WERI-Rb-1 (cell line): Measurements from ENCODE around the gene RANBP3.

Experiments used
- DNase-seq: peaks from one replicate; pipeline ENCODE4 v3.0.0-alpha.2; 2020
- H3K27ac ChIP-seq: fragments of 250-450 bp; sonication (Bioruptor Pico); 2 replicates; pipeline ENCODE4 v1.5.1; 2020; ENCODE audit warnings: mild to moderate bottlenecking, moderate library complexity
- H3K27me3 ChIP-seq: fragments of 250-450 bp; sonication (Bioruptor Pico); 2 replicates; pipeline ENCODE4 v1.5.1; 2021; ENCODE audit warnings: mild to moderate bottlenecking, low read depth, moderate library complexity; ENCODE audit not compliant: insufficient read depth, severe bottlenecking
- H3K36me3 ChIP-seq: fragments of 250-450 bp; sonication (Bioruptor Pico); 2 replicates; pipeline ENCODE4 v1.5.1; 2020; ENCODE audit warnings: mild to moderate bottlenecking, moderate library complexity
- H3K4me3 ChIP-seq: 2 replicates; pipeline ENCODE4 v1.5.1; 2011; ENCODE audit warnings: low read depth, mild to moderate bottlenecking, control low read depth, low read length
- H3K9me3 ChIP-seq: fragments of 250-450 bp; sonication (Bioruptor Pico); 2 replicates; pipeline ENCODE4 v1.5.1; 2021; ENCODE audit warnings: mild to moderate bottlenecking, moderate library complexity; ENCODE audit not compliant: severe bottlenecking
- TF ChIP-seq, protein P1 (sequence below): IDR thresholded peaks from 2 replicates; pipeline ENCODE4 v1.5.1; 2011; ENCODE audit warnings: low read depth, mild to moderate bottlenecking, control low read depth, inconsistent platforms, low read length

Gene RANBP3

DNA sequence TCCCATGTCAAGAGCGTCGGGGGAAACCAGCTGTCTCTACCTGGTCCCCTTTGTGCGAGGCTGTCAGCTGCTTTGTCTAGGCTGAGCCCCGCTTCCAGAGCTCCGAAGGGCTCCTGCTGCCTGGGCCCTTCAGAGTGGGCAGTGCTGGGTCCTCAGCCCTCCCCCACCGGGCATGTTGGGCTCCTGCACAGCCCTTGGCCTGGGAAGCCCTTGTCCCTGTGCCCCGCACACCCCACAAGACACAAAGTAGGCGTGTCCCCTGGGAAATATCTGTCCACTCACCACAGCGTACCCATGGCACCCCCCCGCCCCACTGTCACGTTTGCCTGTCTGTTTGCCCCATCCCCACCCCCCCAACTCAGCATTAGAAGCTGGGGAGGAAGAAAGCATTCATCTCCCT is 39.6 kb upstream of the RANBP3 start:
- no peak for DNase-seq
- H3K27me3 ChIP-seq: no peaks in the 10 kb centered on the region
- H3K9me3 ChIP-seq: no peaks in the 10 kb centered on the region
- H3K27ac ChIP-seq: no peak overlapping the region
- H3K36me3 ChIP-seq: no peaks in the 10 kb centered on the region
- TF ChIP-seq, protein P1, sequence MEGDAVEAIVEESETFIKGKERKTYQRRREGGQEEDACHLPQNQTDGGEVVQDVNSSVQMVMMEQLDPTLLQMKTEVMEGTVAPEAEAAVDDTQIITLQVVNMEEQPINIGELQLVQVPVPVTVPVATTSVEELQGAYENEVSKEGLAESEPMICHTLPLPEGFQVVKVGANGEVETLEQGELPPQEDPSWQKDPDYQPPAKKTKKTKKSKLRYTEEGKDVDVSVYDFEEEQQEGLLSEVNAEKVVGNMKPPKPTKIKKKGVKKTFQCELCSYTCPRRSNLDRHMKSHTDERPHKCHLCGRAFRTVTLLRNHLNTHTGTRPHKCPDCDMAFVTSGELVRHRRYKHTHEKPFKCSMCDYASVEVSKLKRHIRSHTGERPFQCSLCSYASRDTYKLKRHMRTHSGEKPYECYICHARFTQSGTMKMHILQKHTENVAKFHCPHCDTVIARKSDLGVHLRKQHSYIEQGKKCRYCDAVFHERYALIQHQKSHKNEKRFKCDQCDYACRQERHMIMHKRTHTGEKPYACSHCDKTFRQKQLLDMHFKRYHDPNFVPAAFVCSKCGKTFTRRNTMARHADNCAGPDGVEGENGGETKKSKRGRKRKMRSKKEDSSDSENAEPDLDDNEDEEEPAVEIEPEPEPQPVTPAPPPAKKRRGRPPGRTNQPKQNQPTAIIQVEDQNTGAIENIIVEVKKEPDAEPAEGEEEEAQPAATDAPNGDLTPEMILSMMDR: no peak
- no peak overlapping the region for H3K4me3 ChIP-seq

DNA sequence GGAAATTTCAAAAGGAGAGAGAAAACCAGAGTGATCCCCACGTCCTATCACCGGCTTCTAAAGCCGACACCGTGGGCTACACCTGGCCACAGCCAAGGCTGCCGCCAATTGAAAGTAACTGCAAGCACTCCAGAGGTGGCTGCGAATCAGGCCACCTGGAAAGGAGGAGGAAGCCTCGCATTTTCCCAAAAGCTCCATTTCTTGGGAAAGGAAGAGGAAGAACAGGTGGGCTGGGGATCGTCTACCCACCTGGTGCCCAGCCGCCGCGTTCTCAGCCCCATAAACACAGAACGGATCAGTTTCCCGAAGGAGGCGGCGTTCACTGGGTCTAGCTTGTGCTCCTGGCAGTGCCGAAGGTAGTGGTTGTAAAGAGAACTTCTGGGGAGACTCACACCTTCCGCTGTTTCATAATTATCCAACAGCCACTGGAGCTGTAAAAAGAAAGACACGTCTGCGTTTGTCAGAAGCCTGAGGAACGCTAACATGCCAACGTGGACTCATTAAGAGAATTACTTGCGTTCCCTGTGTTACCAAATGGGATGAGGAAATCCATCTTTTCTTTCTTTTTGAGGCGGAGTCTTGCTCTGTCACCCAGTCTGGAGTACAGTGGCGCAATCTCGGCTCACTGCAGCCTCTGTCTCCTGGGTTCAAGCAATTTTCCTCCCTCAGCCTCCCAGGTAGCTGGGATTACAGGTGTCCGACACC is 38.1 kb upstream of the RANBP3 start:
- DNase-seq: no peak
- Histone ChIP-seq H3K27ac (no peak overlapping the region), H3K36me3 (no peaks in the 10 kb centered on the region; the same call in 1 of the 2 replicates), H3K9me3 (no peaks in the 10 kb centered on the region), H3K27me3 (no peaks in the 10 kb centered on the region), H3K4me3 (no peak overlapping the region)
- TF ChIP-seq, protein P1: no peak

DNA sequence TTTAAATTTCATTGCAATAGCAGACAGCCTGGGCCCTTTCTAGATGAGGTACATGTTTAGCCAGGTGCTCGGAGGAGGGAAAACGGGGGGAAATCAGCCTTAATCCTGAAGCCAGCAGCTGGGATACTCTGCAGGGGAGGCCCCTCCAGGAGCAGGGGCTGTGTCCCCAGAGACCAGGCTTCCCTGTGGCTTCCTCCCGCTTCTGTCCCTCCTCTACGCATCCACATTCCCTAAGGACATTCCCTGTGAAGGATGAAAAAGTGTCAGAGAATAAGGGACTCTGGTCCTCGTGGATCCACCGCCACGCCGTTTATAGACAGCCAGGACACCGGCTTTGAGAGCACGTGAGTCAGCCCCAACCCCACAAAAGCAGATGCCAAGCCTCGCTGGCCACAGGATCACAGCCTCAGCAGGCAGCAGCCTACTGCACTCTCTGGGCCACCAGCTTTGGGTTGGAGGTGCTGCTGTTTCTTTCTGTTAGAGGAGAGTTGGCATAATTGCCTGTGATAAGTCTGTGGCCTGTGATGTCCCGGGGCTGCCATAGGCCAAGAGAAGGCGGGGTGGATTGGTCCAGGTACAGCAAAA is 36.7 kb upstream of the RANBP3 start:
- no peaks in the 10 kb centered on the region; the same call in 1 of the 2 replicates for H3K36me3 ChIP-seq
- TF ChIP-seq, protein P1: no peak
- H3K27ac ChIP-seq: no peak overlapping the region
- DNase-seq: peak; percentile 42
- H3K4me3 ChIP-seq: no peak overlapping the region
- no peaks in the 10 kb centered on the region for H3K9me3 ChIP-seq
- H3K27me3 ChIP-seq: no peaks in the 10 kb centered on the region

DNA sequence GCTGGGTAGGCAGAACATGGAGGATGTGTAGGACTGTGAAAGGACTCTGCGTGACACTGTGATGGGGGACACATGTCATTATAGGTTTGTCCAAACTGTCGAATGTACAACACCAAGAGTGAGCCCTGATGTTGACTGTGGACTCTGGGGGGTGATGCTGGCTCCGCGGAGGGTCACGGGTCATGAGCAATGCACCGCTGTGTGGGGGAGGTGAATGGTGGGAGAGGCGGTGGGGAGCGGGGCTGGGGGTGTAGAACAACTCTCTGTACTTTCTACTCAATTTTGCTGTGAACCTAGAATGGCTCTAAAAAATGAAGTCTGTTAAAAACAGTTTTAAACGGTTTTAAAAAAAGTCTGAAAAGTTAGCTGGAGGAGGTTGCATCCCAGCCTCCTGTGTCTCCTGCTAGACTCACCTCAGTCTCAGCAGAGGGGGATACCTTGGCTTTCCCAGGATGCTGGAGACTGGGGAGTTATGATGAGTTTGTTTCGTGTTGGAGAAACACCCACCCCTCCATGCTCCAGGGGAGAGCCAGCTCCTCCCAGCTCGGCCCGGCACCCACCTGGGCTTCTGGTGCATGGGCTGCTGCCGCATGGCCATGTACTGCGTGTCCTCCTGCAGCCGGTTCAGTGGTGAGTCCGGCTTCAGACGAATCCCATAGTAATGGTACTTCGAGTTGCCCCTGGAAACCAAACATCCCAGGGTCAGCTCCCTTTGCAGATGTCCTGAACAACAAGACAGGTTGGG is 34.7 kb upstream of the RANBP3 start:
- H3K9me3 ChIP-seq: no peaks in the 10 kb centered on the region
- TF ChIP-seq, protein P1: no peak
- H3K36me3 ChIP-seq: no peaks in the 10 kb centered on the region; the same call in 1 of the 2 replicates
- H3K27me3 ChIP-seq: no peaks in the 10 kb centered on the region
- DNase-seq: no peak
- H3K27ac ChIP-seq: no peak overlapping the region
- no peak overlapping the region for H3K4me3 ChIP-seq

DNA sequence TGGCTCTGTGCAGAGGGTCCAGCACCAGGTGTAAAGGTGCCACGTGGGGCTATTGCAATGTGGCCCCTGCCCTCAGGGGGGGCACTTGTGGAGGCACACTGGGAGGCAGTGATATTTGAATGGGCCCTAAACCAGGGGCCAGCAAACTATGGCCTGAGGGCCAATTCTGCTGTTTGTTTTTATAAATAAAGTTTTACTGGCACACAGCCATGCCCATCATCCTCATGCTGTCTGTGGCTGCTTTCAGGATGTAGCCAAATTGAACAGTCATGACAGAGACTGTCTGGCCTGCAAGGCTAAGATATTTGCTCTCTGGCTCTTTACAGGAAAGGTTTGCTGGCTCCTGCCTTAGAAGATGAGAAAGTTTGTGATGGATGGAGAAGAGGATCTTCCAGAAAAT is 33.9 kb upstream of the RANBP3 start:
- Histone ChIP-seq H3K9me3 (no peaks in the 10 kb centered on the region), H3K27ac (no peak overlapping the region), H3K27me3 (no peaks in the 10 kb centered on the region), H3K4me3 (no peak overlapping the region), H3K36me3 (no peaks in the 10 kb centered on the region; the same call in 1 of the 2 replicates)
- TF ChIP-seq, protein P1: no peak
- DNase-seq: no peak
